GM21576 (cell line): ENCODE data around the gene TIAM1.

Experiments used
- ATAC-seq: cut with Tn5 transposase; IDR thresholded peaks from one replicate; pipeline ENCODE4 v1.9.1; 2021; ENCODE audit warnings: mild to moderate bottlenecking, moderate library complexity; ENCODE audit not compliant: unreplicated experiment

Gene TIAM1, protein sequence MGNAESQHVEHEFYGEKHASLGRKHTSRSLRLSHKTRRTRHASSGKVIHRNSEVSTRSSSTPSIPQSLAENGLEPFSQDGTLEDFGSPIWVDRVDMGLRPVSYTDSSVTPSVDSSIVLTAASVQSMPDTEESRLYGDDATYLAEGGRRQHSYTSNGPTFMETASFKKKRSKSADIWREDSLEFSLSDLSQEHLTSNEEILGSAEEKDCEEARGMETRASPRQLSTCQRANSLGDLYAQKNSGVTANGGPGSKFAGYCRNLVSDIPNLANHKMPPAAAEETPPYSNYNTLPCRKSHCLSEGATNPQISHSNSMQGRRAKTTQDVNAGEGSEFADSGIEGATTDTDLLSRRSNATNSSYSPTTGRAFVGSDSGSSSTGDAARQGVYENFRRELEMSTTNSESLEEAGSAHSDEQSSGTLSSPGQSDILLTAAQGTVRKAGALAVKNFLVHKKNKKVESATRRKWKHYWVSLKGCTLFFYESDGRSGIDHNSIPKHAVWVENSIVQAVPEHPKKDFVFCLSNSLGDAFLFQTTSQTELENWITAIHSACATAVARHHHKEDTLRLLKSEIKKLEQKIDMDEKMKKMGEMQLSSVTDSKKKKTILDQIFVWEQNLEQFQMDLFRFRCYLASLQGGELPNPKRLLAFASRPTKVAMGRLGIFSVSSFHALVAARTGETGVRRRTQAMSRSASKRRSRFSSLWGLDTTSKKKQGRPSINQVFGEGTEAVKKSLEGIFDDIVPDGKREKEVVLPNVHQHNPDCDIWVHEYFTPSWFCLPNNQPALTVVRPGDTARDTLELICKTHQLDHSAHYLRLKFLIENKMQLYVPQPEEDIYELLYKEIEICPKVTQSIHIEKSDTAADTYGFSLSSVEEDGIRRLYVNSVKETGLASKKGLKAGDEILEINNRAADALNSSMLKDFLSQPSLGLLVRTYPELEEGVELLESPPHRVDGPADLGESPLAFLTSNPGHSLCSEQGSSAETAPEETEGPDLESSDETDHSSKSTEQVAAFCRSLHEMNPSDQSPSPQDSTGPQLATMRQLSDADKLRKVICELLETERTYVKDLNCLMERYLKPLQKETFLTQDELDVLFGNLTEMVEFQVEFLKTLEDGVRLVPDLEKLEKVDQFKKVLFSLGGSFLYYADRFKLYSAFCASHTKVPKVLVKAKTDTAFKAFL (N-terminal part only)

DNA sequence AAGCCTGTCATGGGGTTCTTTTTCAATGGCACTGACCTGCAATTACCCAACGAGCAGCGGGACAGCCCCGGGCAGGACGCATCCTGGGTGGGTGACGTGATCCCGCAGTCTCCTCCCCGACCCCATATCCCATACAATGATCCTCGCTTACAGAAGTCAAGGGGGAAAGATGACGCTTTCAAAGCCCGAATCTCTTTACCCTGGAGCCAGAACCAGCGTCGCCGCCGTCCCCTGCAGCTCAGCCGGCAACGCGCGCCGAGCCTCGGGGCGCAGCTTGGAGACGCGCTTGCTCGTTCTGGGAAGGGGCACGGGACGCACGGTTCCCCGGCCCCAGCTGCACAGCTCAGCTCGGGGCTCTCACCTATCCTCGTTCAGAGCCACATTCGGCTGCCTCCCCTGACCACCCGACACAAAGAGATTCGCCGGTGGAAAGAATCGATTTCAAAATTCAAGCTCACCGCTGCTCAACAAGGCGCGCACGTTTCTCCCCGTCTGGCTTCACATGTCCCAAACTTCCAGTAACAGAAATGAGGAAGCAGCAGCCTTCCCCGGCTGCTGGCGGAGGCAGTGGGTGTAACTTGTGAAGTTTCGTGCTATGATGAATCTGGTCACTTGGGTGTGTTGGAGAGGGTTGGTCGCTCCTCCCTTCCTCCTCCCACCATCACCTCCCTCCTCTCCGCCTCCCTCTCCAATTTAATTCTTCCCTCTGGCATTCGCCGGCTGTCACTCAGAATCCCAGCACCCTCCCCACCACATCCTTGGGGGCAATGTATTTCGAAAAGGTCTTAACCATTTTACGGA, at the start of gene TIAM1:
Gene TIAM1, minus strand, starts transcription at position 582 of the 801 bp plus-strand sequence. CDS start 77,289 bp downstream, outside the sequence.
- no peak for ATAC-seq

DNA sequence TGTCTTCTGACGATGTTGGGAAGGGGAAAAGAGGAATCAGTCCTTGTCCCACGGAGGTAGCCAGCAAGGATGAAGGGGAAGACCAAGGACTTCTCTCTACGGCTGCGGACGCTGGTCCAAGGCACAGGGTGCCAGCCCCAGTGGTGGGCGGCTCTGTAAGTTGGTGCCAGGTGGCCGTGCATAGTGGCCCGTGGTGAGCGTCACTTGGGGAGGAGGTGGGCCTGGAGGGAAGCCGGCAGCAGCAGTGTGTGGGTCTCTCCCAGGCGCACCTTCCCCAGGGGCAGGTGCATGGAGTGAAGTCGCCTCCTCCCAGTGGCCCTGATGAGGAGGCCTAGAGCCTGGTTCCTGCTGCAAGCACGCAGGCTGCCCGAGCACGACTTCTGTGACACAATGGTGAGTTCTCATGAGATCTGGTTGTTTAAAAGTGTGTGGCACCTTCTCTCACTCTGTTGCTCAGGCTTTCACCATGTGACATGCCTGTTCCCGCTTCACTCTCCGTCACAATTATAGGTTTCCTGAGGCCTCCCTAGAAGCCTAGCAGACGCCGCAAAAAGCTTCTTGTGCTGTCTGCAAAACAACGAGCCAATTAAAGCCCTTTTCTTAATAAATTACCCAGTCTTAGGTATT, 43.6 kb upstream of the TIAM1 start:
- no peak for ATAC-seq

DNA sequence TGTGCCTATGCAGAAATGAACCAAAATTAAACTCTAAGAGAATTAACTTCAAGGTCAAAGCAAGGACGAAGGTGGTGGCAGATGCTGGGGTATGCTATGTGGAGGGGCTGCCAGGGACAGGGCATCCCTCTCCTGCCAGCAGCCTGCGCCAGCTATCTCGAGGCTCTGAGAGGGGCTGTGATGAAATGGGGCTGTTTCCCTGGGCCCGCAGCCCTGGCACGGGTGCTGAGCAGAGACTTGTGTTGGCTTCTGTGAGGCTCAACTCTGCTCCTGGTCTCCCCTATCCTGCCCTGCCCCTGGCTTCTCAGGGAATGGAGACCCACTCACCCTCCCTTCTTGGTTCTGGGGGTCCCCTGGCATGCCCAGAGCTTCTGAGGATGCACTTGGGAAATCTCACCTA, 41.9 kb upstream of the TIAM1 start:
- no peak for ATAC-seq

DNA sequence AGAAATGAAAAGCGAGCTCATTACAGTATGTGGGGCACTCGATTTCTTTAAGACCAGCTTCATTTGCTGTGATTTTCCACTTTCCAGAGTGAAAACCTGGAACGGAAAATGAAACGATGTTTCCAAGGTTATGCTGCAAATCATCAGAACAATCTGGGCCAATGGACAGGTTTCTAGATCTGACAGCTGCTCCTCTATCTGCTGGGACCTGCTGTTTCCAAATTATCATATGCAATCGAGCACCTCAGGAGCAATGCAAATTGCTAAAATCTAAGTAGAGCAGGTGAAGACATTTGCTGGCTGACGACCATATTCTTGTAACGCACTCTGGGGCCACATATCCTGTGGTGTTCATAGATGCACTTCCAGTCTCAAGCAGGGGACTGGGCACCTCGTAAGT, 39.7 kb upstream of the TIAM1 start:
- ATAC-seq: no peak

DNA sequence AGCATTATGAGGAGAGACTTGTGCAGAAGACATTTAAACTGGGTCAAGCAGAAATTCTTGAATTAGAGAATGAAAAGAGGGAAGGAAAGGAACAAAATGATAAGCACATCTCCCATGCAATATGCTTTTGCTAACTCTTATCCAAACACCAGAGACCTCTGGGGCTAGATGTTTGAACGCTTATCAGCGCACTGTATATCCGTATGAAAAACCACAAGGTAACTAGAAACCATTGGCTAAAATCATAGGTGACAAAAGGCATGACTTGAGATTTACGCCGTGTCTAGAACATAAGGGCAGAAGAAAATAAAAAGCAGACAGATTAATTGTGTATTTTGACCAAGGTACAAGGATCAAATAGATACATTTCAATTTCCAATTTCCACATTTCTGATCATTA, 38.0 kb upstream of the TIAM1 start:
- no peak for ATAC-seq

DNA sequence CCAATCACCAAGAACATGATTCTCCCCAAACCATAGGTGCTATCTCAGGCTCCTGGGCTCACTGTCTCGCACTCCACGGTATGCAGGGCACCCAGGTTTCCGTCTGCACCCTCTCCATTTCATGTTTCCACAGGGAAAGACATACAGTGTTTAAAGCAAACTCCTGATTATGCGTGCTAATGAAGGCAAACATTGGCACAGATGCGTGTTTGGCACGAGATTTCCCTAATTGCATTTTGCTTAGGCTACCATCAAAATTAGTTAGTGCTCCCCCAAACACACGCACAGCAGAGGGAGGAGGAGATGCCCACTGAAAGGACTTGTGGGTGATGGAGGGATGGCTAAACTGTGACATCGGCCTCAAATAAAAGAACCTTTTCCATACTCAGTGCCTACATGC, 32.2 kb upstream of the TIAM1 start:
- ATAC-seq: no peak

DNA sequence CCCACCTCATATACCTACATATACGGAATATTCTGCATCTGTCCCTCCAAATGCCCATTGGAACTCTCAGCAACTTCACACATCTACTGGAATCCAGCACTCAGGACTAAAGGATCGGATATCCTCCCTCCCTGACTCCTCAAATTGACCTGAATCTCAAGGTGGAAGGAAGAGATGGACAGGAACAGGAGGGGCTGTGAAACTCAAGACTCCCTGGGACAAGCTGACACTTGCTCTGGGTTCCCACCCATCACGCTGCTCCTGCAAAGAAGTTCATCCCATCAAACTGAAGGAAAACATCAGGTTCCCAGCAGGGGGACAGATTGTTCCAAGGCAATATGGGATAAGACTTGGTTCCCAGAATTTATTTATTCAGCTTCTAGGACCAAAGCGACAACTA, 30.3 kb upstream of the TIAM1 start:
- ATAC-seq: no peak

DNA sequence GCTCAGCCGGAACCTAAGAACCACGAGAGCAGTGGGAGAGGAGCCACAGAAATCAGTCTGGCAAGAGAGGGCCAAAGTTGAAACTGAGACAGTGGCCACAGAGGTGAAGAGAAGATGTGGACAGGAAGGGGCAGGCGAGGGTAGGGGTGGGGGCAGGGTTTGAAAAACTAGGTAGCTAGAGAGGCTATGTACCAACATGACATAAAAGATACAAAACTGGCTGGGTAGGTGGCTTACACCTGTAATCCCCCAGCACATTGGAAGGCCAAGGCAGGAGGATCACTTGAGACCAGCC, 28.4 kb upstream of the TIAM1 start:
- ATAC-seq: no peak

DNA sequence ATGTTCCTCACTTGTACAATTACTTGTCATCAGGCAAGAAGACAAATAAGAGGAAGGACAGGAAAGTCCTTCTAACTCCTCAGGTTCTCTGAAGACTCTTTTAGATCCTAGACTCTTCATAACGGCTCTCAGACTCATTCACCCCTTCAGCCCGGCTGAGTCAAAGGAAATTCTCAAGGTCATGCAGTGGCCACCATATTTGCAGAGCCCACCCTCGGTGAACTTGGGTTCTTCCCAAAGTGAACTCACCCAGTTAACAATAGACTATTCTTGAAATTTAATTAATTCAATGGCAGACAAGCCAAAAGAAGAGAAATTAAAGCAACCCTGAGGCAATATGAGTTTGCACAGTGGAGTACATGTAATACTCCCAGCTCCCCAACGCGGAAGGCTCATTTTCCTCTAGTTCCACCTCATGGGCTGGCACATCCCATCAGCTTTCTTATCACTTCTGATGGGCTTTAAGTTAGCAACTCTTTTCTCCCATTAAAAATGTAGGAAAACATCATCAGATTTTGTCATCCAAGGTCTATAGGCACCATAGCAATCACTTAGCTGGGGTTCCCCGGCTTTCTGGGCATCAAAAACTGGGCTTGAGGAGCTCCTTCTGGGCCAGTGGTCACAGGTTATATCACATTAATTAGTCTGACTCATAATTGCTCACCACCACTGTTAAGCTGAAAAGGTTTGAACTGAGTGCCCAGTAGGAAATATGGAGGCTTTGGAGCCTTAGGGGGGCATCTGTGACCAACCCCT, 27.8 kb upstream of the TIAM1 start:
- ATAC-seq: no peak

DNA sequence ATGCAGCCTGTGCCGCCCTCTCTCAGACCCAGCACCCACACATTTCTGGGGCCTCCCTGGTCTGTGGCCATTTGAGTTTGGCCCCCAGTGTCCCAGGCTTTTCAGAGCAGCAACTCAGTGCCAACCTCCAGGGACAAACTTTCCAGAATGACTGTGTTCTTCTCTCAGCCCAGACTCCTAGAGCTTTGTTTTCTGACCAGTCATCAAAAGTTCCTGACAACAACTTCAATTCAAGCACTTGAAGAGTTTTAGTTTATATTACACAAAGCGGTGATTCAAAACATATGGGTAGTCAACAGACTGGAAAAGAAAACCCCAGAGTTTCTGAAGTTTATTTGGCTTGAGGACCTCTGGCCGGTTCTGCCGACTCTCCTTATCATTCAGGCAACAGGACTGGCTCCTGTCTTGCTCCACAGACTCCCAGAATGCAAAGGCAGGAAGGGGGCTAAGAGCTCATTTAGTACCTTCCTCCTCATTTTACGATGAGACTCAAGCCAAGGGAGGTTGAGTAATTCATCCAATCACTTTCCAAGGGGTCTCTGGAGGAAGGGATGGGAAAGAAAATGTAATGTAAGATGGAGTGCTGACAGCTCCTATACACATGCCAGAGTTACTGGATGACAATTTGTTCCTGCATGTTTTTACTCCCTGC, 27.0 kb upstream of the TIAM1 start:
- no peak for ATAC-seq

DNA sequence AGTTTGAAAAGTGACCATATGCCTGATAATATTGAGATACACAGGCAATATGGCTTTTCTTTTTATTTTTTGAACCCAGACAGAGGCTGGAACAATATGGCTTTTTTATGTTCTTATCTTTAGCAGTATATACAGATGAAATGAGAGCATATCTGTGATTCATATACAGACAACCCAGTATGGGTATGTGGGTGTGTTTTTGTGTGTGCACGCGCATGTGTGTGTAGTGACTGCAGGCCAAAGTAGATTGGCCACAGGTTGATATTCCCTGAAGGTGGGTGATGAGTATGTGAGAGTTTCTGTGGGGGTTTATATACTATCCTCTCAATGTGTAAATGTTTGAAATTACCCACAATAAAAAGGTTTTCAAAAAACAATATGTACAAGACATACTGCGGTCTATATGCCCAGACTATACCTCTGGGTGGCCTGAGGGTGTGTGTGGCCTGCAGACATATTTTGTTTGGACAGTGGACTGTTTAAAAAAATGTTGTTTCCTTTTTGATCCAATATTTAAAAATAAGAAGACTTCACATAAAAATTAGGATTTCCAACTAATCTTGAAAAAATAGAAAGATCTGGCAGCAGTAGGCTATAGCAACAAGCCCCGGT, 26.3 kb upstream of the TIAM1 start:
- no peak for ATAC-seq

DNA sequence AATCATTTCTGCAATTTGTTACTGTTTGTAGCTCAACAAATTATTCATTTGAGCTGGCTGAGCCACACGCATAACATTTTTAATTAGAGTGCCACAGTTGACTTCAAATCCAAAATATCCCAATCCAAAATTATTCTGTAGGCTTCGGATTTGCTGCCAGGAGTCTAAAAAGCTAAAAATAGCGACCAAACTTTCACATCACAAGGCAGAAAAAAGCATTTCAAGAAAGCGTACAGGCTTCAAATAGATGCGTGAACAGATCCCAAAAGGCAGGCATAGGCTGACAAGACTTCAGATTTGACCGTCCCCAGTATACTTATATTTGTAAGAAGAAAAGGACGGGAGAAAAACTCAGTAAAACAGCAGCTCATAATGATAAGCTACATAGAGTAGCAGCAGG, 24.3 kb upstream of the TIAM1 start:
- ATAC-seq: no peak

DNA sequence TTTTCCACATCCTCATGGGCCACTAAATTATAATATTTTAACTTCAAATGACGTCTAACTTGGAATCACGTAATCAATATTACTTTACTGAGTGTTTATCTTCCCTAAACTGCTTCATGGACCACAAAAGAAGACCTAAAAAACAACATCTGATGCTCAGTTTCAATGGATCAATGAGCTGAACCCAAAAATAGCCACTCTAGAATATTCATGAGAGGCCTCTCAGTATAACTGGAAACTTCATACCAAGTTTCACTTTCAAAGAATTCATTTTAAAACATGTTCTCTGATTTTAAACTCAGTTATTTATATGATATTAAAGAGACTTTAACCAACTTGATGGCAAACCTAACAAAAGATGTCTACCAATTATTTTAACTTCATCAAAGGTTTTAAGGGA, 23.7 kb upstream of the TIAM1 start:
- ATAC-seq: no peak

DNA sequence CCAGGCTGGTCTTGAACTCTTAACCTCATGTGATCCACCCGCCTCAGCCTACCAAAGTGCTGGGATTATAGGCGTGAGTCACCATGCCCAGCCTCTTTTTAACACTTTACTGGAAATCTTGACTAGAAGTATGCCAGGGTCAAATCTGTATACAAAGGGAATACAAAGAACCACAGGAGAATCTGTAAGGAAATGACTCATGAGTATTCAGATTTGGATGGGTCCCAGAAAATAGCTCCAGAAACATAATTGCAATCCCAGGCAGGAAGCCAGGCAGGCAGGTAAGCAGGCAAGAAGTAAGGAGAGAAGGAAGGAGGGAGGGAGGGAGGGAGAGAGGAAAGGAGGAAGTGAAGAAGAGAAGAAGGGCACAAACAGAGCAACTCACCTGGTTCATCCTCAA, 22.8 kb upstream of the TIAM1 start:
- no peak for ATAC-seq

DNA sequence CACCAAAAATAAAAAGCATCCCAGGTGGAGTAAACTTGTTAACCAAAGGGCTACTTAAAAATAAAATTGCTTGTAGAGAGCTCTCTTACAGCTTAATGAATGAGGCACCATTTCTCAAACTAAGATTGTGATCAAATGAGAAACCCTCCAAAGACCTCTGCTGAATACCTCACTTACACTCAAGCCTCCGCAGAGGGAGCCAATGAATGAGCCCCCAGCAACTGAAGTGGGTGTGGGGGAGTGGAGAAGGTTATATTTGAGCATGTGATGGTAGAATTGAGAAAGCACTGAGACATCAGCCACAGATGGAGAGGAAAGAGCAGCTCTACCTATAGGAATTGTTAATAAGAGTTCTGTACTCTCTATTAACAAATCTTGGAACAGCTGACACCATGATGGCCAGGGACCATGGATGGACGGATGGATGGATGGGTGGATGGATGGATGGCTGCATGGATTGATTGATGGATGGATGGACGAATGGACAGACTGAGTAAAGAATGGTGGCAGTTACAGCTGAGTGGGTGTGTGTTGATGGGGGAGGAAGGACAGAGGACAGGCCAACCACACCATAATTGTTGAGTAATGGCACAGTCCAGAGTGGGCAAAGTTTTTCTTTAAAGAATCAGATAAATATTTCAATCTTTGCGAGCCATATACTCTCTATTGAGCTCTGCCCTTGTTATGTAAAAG, 20.3 kb upstream of the TIAM1 start:
- ATAC-seq: no peak

DNA sequence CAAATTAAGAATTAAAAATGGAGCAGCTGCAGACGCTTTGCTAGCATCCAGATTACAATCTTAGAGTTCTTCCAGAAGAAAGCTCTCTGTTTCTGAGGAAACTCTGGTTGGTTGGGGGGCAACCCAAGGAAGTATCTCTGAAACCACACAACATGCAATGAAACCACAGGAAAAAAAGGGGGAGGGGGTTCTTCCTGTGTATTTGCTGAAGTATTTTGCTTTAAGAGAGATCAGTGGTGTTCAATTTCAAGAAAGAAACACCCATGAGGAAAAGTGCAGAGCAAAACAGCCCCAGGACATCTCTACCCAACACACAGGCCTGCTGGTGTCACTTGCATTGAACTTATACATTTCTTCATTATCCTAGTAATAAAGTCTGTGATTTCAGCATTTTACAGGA, 19.7 kb upstream of the TIAM1 start:
- no peak for ATAC-seq

DNA sequence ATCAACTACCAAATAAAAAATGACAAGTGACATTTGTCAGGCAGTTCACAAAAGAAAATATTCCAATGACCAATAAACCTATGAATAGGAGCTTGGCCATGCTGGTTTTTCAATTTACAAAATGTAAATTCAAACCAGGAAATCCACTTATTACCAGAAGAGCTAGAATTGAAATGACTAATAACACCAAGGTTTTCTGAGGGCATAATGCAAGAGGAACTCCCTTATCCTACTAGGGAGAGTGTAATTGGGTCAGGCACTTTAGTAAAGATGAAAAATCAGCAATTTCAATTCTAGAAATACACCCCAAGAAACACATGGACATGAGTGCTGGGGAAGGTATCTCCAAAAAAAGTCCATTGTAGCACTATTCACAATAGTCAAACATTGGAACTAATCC, 16.7 kb upstream of the TIAM1 start:
- no peak for ATAC-seq

DNA sequence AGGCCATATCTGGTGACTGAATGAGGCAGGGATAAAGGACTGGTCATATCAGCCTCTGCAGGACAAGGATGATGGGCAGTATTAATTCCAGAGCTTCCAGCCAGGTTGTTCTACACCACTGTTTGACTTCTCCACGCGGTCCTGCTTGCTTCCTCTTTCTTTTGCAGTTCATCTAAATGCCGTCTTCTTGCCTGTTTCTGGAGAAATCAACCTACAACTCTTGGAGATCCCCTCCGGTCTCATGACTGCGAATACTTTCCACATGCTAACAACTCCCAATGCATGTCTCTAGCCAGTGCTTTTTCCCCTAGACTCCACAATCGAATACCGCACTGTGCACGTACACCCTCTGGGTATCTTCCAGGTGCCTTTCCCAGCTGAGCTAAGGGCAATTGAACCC, 14.1 kb upstream of the TIAM1 start:
- no peak for ATAC-seq
